GM19467 (cell line): Measurements from ENCODE around the gene SLC5A10.

Experiments
- ATAC-seq: cut with Tn5 transposase; IDR thresholded peaks from one replicate; pipeline ENCODE4 v1.9.1; 2021; ENCODE audit warnings: mild to moderate bottlenecking, moderate library complexity; ENCODE audit not compliant: unreplicated experiment

SLC5A10 gene

DNA sequence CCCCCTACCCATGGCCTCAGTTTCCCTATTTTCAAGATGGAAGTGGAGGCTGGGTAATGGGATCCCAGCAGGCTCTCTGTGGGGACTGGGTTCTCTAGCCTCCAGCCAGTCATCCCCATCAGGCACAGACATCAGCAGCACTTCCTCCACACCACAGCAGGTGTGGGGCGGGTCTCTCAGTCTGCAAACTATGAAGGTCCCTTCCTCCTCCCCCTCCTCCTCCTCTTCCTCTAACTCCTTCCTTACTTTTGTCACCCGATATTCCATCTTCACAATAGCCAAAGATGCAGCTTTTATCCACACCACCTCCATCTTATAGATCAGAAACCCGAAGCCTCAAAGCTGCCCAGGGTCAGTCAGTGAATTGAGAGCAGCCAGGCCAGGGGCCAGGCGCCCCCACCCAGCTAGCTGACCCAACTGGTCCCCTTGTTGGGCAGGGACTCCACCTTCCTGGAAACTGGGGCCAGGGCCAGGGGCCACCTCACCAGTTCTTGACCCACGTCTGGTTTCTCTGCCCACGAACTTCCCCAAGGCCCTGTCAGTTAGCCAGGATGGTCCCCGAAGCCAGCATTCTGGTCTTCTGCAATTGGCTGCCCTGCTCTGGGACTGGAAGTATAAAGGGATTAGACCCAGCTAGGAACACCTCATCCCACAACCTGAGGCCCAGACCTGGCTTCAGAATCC, 50.1 kb downstream of the SLC5A10 start:
- ATAC-seq: no peak

DNA sequence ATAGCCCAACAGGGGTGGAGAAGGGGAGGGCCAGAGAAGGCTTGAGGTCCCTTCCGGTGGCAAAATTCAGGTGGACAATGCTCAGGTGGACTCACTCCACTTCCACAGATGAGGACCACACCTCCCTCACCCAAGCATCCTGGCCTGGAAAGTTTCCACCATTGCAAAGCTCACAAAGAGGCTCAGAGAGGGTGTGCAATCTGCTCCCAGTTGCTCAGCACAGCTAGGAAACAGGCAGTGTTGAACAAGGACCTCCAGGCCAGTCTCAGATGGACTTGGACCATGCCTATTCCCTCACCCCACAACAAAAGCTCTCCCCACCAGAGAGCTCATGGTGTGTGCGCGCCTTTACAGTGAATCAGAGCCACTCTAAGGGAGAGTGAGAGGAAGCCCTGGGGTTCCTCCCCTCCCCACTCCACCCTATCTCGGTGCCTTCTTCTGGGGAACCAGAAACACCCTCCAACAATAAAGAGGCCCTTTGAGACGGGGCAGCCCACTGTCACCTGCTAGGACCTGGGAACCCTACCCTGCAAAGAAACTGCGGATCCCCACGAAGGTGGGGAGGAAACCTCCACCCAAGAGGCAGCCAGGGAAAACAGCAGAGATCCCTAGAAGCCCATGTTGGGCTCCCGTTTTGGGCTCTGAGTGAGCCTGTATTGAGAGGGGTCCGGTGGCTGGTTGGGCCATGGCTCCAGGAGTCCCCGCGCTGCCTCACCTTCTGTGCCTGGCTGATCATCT, 51.0 kb downstream of the SLC5A10 start:
- ATAC-seq: no peak

DNA sequence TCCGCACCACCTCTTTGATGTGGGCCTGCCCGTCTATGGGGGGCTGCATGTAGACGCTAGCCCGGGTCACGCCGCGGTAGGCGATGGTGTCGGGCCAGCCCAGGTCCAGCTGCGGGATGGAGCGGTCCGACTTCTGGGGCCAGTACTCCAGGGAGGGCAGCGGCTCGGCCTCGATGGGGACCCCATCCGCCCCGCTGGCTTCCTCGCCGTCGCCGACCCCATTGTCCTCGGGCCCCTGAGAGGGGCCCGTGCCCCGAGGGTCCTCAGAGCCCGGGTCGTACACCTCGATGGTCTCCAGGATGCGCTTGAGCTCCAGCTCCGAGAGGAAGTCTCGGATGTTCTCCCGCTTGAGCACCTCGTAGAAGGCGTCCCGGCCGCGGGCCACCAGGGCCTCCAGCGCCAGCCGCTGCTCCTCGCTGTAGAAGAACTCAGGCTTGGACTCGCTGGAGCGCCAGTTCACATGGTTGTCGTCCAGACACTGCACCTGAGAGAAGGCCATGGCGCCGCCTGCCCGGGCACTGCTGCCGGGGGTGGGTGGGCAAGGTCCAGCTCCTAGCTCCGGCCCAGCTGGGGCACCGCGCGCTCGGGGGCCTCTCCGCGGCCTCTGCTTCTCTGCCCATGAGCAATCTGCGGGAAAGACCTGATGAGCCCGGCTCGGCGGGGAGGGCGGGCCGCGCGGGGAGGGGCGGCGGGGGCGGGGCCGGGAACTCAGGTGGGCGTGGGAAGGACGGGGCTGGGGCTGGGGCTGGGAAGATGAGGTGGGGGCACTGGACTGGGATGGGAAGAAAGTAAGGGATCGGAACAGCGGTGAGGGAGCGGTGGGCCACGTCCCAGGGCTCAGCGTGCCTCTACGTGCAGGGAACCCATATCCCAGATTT, 51.8 kb downstream of the SLC5A10 start:
- ATAC-seq: no peak

DNA sequence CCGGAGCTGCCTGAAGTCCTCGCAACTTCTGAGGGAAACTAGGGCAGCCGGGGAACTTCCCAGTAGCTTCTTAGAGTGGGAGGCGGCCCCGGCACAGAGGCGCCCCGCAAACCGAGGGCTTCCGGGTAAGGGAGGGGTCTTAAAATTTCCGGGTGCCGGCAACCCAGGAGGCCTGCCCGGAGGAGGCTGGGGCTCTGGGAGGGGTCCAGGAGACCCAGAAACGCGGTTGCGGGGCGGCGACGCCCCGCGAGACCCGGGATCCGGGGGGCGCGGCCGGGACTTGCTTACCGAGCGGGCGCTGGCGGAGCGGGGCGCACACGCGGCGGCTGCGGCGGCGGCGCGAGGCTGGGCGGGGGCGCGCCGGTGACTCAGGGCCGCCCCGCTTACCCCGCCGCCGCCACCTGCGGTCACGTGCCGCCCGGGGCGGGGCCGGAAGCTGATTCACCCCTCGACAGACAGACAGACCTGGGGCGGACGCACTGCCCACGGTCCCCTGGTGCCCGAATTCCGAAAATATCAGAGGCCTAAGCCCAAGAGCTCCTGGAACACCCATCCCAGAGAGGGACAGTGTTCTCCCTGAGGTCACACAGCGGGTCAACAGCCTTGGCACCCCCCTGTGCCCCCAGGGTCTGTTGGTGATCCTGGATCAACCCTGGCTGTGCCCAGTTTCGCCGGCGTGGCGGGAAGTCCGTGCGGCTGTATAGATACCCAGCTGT, 52.6 kb downstream of the SLC5A10 start, which contains the start of gene FAM83G:
FAM83G (minus strand) TSS at position 344 of the 716 bp plus-strand sequence. CDS start 723 bp downstream, outside the sequence.
- peak; percentile 61 for ATAC-seq

DNA sequence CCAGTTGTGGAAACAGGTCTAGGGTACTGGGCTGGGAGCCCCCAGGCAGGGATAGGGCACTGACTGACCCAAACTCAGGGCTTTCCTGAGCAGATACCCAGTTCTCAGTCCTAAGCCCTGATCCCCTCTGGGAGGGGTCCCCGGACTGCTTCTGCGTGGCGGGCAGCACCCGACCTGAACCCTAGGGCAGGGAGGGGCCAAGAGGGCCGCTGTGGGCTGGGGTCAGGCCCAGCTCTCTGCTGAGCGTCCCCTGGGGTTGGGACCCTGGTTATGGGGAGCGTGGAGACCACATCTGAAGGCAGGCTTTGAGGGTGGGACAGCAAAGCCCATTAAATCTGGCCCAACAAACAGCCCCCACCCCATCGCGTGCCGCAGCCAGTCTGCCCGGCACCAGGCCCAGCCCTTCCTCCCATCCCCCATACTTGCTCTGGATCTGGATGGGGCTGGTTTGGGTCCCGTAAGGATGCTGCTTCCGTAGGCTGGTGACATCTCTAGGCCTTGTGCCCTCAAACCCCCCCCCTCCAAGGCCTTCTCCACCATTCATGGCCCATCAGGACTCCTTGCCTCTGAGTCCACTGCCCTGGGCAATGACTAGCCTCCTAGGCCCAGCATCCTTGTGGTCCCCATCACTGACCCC, 53.3 kb downstream of the SLC5A10 start:
- no peak for ATAC-seq

DNA sequence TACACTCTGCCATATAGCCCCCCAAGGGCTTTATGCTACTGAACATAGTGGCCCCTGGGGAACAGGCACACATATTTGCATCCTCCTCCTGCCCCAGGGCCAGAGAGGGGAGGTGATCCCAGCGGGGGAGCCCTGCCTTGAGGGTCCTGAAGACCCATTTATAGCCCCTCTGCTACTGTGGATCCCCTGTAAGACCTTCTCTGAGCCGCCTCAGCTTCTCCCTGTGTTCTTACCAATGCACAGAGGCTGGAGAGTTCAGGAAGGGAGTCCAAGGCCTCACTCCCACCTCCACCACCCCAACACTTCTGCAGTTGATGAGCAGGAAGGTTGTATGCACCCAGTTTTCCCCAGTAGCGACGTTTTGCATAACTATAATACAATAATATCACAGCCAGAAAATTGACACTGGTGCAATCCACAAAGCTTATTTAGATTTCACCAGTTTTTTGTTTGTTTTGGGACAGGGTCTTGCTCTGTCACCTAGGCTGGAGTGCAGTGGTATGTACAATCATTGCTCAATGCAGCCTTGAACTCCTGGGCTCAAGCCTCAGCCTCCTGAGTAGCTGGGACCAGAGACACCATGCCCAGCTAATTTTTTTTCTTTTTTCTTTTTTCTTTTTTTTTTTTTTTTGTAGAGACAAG, 53.9 kb downstream of the SLC5A10 start:
- ATAC-seq: no peak

DNA sequence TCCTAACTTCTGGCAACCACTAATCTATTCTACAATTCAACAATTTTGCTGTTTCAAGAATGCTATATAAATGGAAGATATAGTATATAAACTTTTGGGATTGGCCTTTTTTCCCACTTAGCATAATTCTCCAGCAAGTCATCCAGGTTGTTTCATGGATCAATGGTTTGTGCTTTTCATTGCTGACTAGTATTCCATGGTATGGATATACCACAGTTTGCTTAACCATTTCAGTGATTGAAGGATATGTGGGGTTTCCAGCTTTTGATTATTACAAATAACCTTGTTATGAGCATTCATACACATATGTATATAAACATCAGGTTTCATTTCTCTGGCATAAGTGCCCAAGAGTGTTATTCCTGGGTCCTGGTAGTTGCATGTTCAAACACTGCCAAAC, 54.7 kb downstream of the SLC5A10 start:
- no peak for ATAC-seq

DNA sequence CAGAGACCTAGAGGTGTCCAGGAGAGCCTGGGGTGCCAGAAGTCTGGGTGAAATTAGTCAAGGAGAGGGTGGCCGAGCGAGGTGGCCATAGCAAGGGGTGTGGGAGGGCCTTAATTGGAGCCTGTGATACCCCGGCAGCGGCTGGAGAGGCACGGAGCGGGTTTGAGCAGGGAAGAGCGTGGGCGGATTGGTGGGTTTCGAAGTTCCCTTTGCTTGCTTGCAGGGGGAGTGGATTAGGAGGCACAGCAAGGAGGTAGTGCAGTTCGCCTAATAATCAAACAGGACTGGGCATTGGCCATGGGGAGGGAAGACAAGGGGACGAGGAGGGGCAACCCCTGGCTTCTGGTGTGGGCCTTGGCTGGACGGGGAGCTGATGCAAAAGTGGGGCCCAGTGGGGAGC, 58.0 kb downstream of the SLC5A10 start:
- ATAC-seq: no peak

DNA sequence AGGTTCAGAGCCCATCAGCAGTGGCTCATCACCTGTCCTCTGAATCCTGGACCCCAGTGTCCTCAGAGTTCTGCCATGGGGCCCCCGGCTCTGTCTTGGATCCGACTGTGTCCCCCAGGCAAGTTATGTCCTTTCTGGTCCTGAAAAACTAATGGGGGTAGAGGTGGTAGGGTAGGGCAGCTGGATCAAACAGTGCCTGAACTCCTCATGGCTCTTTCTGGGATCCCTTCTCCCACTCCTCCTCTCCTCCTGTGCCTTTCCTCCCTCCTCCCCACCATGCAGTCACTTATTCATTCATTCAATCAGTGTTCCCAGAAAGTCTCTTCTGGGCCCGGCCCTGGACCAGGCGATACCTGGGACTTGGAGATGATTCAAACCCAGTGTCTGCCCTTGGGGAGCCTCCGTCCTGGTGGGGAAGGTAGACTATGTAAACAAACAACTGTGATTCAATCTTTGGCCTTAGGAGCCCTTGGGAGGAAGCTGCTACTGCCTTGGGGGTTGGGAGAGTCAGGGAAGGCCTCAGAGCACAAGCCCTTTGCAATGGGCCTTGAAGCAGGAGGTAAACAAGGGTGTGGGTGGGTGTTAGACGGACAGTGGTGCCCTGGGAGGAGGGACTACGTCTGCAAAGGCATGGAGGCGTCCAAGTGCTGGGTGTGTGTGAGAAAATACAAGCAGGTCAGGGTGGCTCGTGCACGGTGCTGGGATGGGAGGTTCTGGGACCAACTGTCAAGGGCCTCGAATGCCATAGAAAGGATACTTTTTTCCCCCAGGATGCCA, 59.0 kb downstream of the SLC5A10 start:
- no peak for ATAC-seq

DNA sequence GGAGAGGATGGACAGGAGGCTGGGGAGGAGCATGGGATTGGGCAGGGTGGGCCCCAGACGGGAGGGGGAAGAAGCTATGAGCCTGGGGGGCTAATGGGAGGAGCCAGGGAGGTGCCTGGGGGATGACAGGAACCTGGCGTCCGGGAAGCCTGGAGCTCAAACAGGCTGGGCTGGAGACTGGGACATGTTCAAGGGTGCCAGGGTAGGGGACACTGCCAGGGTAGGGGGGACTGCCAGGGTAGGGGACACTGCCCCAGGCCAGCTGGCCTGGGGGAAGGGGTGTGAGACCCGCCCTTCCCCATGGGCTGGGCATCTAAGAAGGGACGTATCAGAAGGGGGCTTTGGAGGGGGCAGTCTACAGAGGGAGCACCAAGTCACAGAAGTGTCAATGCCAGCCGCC, 59.6 kb downstream of the SLC5A10 start:
- no peak for ATAC-seq

DNA sequence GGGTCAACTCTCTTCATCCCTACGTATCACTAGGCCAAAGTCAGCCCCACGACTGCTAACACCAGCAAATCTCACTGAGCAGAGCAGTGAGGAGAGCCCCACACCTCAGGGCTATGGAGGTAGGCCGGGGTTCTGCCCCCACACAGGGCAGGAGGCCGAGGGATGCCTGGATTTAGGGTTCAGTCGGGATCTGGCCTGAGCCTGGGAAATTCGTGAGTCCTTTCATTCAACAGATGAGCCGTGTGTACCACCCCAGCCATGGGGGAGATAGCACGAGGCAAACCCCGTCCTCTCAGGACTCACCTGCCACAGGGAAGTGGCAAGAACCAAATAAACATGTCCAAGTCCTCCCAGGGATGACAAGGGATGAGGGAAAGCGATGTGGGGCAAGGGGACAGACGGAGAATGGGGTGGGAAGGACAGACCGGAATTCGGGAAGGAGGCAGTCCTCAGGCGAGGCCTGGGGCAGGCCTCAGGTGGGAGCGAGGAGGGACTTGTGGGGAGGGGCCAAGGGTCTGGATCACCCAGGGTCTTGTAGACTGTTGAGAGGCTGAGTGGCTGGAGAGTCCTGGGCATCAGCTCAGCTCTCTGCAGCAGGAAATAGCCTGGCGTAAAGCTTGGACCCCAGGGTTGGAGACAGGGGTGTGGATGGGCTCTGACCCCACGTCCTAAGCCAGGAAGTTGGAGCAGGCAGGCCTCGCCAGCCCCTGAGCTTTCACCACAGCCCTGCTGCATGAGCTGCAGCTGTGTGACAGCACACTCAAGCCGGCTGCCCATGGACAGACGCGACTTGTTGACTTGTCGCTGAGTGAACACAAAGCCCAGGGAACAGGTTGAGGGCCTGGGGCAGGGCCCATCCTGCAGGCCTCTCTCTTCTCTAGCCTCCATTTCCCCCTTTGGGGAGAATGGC, 60.5 kb downstream of the SLC5A10 start:
- no peak for ATAC-seq

DNA sequence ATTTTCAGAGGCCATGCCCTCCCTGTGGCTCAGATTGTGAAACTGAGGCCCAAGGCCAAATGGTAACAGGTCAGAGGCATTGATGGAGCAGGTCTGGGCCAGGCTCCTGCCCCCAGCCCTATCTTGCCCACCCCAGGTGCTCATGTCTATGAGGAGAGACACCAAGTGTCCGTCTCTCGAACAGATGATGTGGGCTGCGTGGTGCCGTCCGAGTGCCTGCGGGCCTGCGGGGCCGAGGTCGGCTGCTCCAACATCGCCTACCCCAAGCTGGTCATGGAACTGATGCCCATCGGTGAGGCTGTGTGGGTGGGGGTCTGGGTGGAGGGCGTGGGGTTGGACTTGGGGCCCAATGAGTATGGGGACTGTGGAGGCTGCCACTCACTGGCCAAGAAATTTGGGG, 61.3 kb downstream of the SLC5A10 start:
- ATAC-seq: no peak

DNA sequence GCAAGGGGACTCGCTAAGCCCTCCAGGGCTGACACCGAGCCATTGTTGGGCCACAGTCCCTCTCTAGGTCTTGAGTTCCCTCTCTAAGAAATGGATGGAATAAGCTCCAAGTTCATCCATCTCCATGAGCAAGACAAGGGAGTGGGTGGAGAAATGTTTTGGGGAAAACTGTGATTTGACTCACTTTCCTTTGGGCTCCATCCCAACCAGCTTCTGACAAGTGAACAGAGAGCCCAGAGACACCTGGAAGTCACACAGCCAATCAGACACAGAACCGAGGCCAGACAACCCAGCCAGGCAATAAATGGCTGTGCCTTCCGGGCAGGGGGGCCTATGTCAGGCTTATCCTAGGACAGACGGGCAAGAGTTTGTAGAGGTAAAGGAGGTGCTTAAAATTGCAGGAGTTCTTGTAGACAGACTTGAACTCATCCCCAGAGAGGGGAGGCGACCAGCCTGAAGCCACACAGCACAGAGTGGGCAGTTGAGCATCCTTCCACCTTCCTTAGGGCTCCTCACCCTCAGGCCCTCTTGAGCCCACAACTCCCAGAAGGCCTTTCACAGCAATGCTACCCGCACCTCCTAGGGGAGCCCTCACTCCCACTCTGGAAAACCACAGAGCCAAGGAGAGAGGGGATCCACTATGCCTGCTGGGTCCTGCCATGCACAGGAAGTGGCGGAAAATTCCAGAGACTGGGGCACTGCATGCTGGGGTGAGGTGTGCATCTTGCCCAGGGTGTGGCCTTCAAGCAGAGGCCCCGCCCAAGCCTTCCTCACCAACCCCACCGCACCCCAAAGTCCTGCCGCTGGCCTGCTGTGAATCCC, 62.1 kb downstream of the SLC5A10 start:
- ATAC-seq: no peak

DNA sequence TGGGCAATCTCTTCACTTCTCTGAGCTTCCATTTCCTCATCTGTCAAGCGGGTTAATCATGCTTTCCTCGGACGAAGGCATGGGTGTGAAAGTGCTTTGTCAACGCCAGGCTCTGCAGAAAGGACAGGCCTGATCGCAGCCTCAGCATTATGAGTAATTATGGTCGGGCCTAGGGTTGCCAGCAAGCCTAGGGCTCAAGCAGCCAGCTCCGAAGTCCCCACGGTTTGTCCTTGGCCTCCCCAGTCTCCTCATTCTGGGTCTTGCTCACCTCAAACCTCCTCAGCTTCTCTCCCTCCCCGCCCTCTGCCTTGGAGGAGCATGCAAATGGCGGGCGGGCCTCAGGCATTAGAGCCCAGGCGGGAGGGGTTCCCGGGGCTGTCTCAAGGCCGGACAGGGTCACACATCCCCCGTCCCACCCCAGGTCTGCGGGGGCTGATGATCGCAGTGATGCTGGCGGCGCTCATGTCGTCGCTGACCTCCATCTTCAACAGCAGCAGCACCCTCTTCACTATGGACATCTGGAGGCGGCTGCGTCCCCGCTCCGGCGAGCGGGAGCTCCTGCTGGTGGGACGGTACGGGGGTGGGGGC, 62.8 kb downstream of the SLC5A10 start:
- no peak for ATAC-seq

DNA sequence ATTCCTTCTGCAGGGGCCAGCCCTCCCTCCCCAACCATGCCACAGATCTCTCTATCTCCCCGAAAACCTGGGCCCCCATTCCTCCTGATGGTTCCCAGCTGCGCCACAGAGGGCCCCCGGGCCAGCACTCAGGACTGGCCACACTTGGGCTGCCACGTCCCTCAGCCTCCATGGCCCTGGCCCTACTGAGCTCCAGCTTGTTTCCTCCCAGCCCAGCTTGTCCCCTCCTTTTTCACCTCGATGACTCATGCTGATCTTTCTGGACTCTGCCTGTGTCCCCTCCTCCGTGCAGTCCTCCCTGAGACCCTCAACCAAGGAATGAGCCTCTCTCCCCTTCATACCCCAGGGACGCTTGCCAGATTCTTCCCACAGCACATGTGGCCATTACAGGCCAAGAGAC, 63.5 kb downstream of the SLC5A10 start:
- ATAC-seq: no peak

DNA sequence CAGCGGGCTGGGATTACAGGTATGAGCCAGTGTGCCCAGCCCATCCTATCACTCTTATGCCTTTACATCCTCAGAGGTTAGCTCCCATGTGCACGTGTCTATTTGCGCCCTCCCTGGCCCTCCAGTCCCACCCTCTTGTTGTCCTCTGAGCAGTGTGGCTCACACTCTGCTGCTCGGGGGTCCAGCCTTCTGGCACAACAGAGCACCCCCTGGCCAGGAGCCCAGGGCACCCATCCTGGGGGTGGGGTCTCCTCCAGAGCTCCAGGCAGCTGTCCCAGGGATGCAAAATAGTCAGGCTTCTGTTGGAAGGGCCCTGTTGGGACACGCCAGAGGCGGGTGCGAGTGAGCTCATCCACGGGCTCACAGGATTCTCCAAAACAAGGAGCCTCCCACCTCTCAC, 64.3 kb downstream of the SLC5A10 start:
- no peak for ATAC-seq

DNA sequence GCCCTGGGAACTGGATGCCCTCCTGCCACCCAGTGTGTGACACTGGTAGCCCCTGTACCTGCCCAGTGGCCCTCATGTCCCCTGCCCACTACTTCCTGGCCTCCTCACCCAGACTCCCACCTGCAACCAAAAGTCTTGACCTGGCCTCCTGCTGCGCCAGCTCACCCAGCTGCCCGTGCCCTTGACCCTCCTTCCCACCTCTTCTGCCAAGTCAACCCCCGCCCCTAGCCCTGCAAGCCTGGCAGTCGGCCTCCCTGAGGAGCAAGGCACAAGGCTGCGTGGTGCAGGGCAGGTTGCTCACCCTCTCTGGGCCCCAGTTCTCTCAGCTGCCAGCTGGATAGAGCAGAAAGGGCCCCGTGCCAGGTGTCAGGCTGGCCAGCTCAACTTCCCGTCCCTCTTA, 64.9 kb downstream of the SLC5A10 start:
- ATAC-seq: no peak
